EH (cell line): Measurements from ENCODE around the gene SAP30L.

Experiments
- DNase-seq: peaks from one replicate; pipeline ENCODE4 v3.0.0-alpha.2; 2015; ENCODE audit warnings: low read depth

Gene SAP30L

GRCh38 chr5:154509784-154510555 lies 64.2 kb downstream of the SAP30L start:
- DNase-seq, result no peak
